HG02678 (cell line): ENCODE results near the gene GLIS2.

Source experiments
- ATAC-seq: cut with Tn5 transposase; IDR thresholded peaks from one replicate; pipeline ENCODE4 v1.9.1; 2021; ENCODE audit warnings: mild to moderate bottlenecking, moderate library complexity; ENCODE audit not compliant: unreplicated experiment

GLIS2 gene

GRCh38 chr16:4369007-4369733 is 53.3 kb downstream of the GLIS2 start:
- ATAC-seq, result no peak

- no peak for ATAC-seq
Observed at GRCh38 chr16:4370151-4370550, 54.3 kb downstream of the GLIS2 start.

GRCh38 chr16:4370570-4371356 is 54.9 kb downstream of the GLIS2 start:
- ATAC-seq, result no peak

GRCh38 chr16:4371357-4372000 is 55.6 kb downstream of the GLIS2 start, which contains the start of gene VASN:
TSS of gene VASN (plus strand) at chr16:4371848. CDS start at chr16:4380878, 9,030 bp downstream.
- ATAC-seq, result peak; percentile 68

- ATAC-seq, result peak; percentile 40
Observed at GRCh38 chr16:4372001-4372577, 56.2 kb downstream of the GLIS2 start.

GRCh38 chr16:4372578-4373355 is 56.9 kb downstream of the GLIS2 start:
- ATAC-seq, result no peak

GRCh38 chr16:4373356-4373908 is 57.6 kb downstream of the GLIS2 start:
- ATAC-seq, result no peak

- ATAC-seq, result no peak
Observed at GRCh38 chr16:4373909-4374742, 58.3 kb downstream of the GLIS2 start.

- no peak for ATAC-seq
Observed at GRCh38 chr16:4375717-4376116, 59.9 kb downstream of the GLIS2 start.

GRCh38 chr16:4376126-4376892 is 60.4 kb downstream of the GLIS2 start:
- ATAC-seq, result no peak

- no peak for ATAC-seq
Observed at GRCh38 chr16:4376893-4377572, 61.2 kb downstream of the GLIS2 start.

GRCh38 chr16:4377573-4378154 is 61.8 kb downstream of the GLIS2 start:
- ATAC-seq, result no peak

GRCh38 chr16:4378161-4378666 is 62.3 kb downstream of the GLIS2 start:
- no peak for ATAC-seq

- no peak for ATAC-seq
Observed at GRCh38 chr16:4378999-4379690, 63.3 kb downstream of the GLIS2 start.

- no peak for ATAC-seq
Observed at GRCh38 chr16:4380119-4381063, 64.5 kb downstream of the GLIS2 start.
